Gastroesophageal sphincter (tissue), 3 donors: ENCODE measurements around the gene NFYA.

Experiments
- CTCF ChIP-seq, 4 experiments: fragments of 200-600 bp in 2 of 4; fragments of 450-650 bp in 2 of 4; sonication (generic) in 1 of 4; IDR thresholded peaks; one replicate each; pipeline ENCODE4 v1.5.1; 2017 to 2019; ENCODE audit warnings: antibody characterized with exemption in 4 of 4, mild to moderate bottlenecking in 2 of 4, moderate library complexity in 2 of 4
- EP300 ChIP-seq: sonication (generic); formaldehyde crosslinking; IDR thresholded peaks from one replicate; pipeline ENCODE4 v1.6.1; 2017; ENCODE audit warnings: antibody characterized with exemption, mild to moderate bottlenecking

- TF ChIP-seq CTCF (IDR thresholded peaks at IDR 0.05) = no peak
- TF ChIP-seq EP300 = no peak
Observed at GRCh38 chr6:41078101-41078500, 5.3 kb downstream of the NFYA start.
